ENCODE results near the gene DCDC2. TPM values are rescaled to one million over a fixed set of nuclear protein-coding genes. Genes with fewer than 3 reads are reported as not detected.

DCDC2 gene
- total and polyA plus RNA-seq, 9 donors: 0.19 to 12.4 (median 1.1) TPM; not detected in 1

DNA sequence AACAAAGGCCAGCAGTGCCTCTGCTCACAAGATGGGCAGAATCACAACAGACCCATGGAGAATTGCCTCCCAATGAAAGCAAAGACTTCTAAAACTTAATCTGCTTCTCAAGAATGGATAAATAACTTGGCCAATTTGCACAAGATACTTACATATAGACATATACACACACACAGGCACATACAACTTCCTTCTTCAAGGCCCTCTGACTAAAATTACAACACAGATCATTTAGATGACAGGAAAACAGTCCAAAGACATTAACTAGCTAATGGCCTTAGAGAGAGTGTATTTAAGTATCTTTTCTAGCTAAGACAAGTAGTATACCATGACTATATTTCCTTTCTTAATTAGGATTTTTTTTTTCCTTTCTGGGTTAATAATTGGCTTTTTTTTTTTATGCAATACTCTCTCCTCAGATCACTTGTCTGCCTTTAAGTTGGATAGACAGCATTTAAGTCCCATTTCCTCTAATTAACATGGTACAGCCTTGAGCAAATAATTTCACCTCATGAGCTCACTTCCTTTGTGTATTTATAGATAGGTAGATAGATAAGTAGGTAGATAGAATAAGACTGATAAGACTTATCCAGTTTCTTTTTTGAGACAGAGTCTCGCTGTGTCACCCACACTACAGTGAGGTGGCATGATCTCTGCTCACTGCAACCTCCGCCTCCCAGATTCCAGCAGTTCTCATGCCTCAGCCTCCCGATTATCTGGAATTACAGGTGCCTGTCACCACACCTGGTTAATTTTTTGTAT, 161.8 kb downstream of the DCDC2 start:
- H3K4me3 ChIP-seq: no peak overlapping the region
- no peaks in the 10 kb centered on the region for H3K9me3 ChIP-seq
- H3K36me3 ChIP-seq: no peaks in the 10 kb centered on the region
- TF ChIP-seq POLR2A (IDR thresholded peaks at IDR 0.05): no peak
- no peak for TF ChIP-seq EP300 (IDR thresholded peaks at IDR 0.05)
- TF ChIP-seq, protein P1, sequence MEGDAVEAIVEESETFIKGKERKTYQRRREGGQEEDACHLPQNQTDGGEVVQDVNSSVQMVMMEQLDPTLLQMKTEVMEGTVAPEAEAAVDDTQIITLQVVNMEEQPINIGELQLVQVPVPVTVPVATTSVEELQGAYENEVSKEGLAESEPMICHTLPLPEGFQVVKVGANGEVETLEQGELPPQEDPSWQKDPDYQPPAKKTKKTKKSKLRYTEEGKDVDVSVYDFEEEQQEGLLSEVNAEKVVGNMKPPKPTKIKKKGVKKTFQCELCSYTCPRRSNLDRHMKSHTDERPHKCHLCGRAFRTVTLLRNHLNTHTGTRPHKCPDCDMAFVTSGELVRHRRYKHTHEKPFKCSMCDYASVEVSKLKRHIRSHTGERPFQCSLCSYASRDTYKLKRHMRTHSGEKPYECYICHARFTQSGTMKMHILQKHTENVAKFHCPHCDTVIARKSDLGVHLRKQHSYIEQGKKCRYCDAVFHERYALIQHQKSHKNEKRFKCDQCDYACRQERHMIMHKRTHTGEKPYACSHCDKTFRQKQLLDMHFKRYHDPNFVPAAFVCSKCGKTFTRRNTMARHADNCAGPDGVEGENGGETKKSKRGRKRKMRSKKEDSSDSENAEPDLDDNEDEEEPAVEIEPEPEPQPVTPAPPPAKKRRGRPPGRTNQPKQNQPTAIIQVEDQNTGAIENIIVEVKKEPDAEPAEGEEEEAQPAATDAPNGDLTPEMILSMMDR (IDR thresholded peaks at IDR 0.05): no peak
- 92 to 96% (median 93%) methylated on average over 3 of the region's 3 CpGs for WGBS, 3 donors
- intact Hi-C loops (cut with DNase I): no loop called here
- H3K4me1 ChIP-seq (ENCODE audit: insufficient read depth): no peaks in the 10 kb centered on the region
- H3K27me3 ChIP-seq: no peaks in the 10 kb centered on the region
- no peak overlapping the region for H3K27ac ChIP-seq
- DNase-seq: no peak

DNA sequence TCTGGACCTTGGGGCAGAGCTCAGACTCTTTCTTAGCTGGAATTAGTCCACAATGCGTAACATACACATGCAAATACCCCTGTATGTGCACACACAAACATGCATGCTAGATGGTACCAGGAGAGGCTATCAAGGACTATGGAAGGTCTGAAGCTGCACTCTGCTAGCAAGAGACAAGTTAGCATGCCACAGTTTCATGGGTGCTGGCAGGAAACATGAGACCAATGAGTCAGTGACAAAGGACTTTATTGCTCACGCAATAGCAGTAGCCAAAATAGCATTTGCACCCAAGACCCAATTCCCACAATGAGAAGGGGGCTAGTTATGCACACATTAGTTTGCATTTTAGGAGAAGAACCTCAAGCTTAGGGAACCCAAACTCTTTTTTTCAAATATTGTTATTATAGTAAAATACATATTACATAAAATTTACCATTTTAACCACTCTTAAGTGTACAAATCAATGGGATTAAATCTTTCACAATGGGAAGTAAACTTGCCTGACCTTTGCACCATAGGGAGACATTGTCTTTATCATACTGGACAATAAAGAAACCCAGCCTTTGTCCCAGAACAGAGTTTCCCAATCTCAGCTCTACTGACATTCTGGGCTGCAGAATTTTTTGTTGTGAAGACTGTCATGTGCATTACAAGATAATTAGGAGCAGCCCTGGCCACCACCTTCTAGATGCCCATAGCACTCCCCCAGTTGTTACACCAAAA, 162.7 kb downstream of the DCDC2 start:
- TF ChIP-seq POLR2A (IDR thresholded peaks at IDR 0.05) (no peak), EP300 (IDR thresholded peaks at IDR 0.05) (no peak)
- TF ChIP-seq, protein P1 (IDR thresholded peaks at IDR 0.05): no peak
- H3K4me3 ChIP-seq: no peak overlapping the region
- H3K27ac ChIP-seq: no peak overlapping the region
- no peak for DNase-seq
- intact Hi-C loops (cut with DNase I): no loop called here
- 92 to 95% (median 94%) methylated on average over 2 of the region's 2 CpGs for WGBS, 3 donors
- H3K9me3 ChIP-seq: no peaks in the 10 kb centered on the region
- H3K4me1 ChIP-seq (ENCODE audit: insufficient read depth): no peaks in the 10 kb centered on the region
- H3K27me3 ChIP-seq: no peaks in the 10 kb centered on the region
- no peaks in the 10 kb centered on the region for H3K36me3 ChIP-seq

DNA sequence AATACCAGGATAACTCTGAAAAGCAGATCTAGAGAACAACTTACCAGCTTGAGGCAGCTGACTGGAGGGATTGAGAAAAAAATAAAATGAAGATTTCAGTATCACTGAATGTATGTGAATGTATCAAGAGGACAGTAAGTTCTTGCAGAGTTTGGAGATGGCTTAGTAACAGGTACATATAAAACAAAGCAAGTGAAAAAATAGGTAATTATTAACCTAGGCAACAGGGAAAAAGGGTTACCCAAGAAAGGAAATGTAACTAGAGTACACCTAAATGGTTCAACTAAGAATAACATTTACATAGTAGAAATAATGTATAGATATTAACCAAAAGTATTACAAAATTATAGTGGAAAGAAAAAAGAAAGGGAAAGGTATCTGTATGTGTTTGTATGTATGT, 164.5 kb downstream of the DCDC2 start:
- DNase-seq: no peak
- Histone ChIP-seq H3K27me3 (no peaks in the 10 kb centered on the region), H3K27ac (no peak overlapping the region), H3K36me3 (no peaks in the 10 kb centered on the region), H3K9me3 (no peaks in the 10 kb centered on the region), H3K4me3 (no peak overlapping the region), H3K4me1 (ENCODE audit: insufficient read depth) (no peaks in the 10 kb centered on the region)
- intact Hi-C loops (cut with DNase I): no loop called here
- TF ChIP-seq EP300 (IDR thresholded peaks at IDR 0.05) (no peak), POLR2A (IDR thresholded peaks at IDR 0.05) (no peak)
- TF ChIP-seq, protein P1 (IDR thresholded peaks at IDR 0.05): no peak

DNA sequence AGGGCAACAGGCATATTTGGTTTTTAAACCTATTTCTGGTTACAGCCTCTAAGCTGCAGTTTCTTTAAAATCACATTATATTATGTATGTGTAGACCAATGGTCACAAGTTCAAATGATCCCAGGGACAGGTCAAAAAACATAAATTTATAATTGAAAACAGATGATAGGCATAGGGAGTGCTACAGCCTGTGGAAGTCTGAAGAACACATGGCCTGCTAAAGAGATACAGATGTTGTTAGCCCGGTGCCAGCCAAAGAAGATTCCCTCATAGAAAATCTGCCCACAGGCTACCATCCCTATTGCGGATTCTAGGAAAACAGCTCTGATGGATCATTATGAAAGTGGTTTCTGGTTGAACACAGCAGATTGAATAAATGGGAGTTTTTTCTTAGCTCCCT, 166.5 kb downstream of the DCDC2 start:
- H3K36me3 ChIP-seq: no peaks in the 10 kb centered on the region
- H3K9me3 ChIP-seq: no peaks in the 10 kb centered on the region
- 45 to 49% (median 49%) methylated on average over 2 of the region's 2 CpGs for WGBS, 3 donors
- H3K27ac ChIP-seq: no peak overlapping the region
- intact Hi-C loops (cut with DNase I): no loop called here
- DNase-seq: no peak
- H3K4me3 ChIP-seq: no peak overlapping the region
- TF ChIP-seq, protein P1 (IDR thresholded peaks at IDR 0.05): no peak
- TF ChIP-seq POLR2A (IDR thresholded peaks at IDR 0.05): no peak
- TF ChIP-seq EP300 (IDR thresholded peaks at IDR 0.05): no peak
- no peaks in the 10 kb centered on the region for H3K27me3 ChIP-seq
- no peaks in the 10 kb centered on the region for H3K4me1 ChIP-seq (ENCODE audit: insufficient read depth)

Data from ovary (tissue), 9 donors.